Skin epidermis (tissue), 12 donors: ENCODE results near the gene HERC2.

Source experiments
- H3K27ac ChIP-seq, 21 experiments: fragments of 200-600 bp; sonication (generic) in 11 of 21; one replicate each; pipeline ENCODE4 v1.5.0; 2020; ENCODE audit warnings: mild to moderate bottlenecking in 3 of 21, inconsistent platforms in 2 of 21, moderate library complexity in 2 of 21
- H3K4me3 ChIP-seq, 7 experiments: fragments of 200-600 bp; sonication (generic) in 2 of 7; one replicate each; pipeline ENCODE4 v1.5.0; 2020; ENCODE audit warnings: inconsistent platforms in 2 of 7, mild to moderate bottlenecking in 2 of 7, moderate library complexity in 1 of 7

HERC2 gene

DNA sequence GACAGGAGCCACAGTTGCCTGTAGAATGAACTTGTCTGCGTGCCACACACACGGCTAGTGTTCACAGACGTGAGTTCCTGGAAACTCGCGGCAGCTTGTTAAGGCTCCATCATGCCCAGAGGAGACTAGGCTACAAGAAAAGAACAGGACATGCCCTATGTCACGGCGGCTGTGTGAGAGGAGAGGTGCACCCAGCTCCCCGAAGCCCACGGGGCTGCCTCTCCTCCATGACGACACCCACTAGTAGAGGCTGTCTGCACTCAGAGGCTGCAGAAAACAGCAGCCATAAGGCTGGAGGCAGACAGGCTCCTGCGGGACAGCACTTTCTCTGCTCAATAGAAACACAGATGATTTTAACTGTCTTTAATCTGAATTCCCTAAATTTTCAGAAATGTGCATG, 203.9 kb downstream of the HERC2 start:
- Histone ChIP-seq H3K27ac (no peak overlapping the region), H3K4me3 (no peak overlapping the region)

DNA sequence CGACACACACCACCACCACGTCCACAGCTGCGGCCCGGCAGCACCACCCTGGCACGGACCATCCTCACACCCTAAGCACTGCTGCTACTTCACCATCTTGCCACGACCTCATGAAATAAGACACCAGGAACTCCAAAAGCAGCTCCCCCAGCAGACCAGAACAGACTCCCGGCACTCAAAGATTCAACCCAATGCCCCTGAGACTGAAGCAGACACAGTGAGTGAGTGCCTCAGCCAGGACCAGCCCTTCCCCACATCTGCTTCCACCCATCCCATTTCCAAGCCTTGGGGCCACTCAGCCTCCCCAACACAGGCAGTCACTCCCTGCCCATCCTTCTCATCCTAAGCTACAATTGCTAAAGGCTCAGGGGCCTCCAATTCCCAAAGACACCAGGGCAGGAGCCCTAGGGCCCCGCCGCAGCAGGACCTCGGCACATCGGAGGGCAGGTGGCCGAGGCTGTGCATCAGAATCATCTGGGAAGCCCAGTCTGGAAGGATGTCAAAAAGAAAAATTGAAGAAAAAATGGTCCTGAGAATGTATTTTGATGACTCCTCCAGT, 204.5 kb downstream of the HERC2 start:
- Histone ChIP-seq H3K4me3 (no peak overlapping the region), H3K27ac (no peak overlapping the region)

- Histone ChIP-seq H3K27ac (no peak overlapping the region), H3K4me3 (no peak overlapping the region)
Observed at GRCh38 chr15:28116521-28117431, 205.2 kb downstream of the HERC2 start.

GRCh38 chr15:28115871-28116270, 206.1 kb downstream of the HERC2 start:
- Histone ChIP-seq H3K27ac (no peak overlapping the region), H3K4me3 (no peak overlapping the region)

DNA sequence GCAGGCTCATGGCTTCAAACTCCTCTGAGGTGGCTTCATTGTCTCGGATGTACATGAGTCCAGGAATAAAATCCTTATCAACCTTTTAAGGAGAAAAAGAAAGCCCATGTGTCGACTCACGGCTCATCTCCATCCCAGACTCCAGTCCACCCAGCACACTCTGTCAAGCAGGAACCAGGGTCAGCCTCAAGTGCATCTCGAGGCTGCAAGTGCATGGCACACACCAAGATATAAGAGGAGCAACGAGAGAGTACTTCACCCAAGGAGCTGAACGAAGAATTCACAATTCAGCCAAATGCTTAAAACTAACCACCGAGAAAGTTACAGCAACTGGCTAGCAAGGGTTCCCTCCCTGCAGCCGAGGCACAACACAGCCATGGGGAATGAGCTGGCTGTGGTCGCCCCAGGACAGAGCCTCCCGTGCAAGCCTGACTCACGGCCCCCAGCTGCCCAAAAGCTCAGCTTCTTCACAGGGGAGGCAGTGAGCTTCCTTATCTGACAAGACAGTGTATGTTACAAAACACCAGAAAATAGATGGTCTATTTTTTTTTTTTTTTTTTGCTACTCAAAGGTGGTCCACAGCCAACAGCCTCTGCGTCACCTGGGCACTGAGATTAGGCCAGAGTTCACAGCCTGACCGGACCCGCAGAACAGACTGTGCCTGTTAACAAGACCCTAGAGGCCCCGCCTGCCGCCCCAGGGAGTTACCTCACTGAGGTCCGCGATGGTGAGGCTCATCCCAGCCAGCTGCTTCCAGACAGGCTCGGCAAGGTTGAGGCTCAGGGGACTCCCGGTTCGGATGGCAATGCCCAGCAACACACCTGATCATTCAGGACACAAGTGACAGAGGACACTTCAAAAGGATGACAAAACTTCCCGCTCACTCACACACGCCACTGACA, 207.0 kb downstream of the HERC2 start:
- H3K27ac ChIP-seq = no peak overlapping the region

DNA sequence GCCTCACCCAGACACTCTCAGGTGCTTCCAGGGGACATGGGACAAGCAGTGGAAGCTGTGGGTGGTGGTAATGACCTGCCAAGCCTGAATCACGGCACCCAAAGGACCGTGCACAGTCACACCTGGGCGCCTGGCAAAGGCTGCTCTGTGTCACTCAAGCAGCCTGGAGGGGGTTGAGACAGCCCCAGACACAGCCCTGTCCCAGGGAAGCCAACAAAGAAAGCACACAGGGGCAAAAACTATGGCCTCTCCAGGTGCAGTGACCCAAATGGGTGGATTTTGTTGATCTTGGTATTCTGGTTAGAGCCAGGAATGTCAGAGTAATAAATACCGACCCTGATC, 207.9 kb downstream of the HERC2 start:
- Histone ChIP-seq H3K27ac (no peak overlapping the region), H3K4me3 (no peak overlapping the region)

More for the DNA sequence above, 207.0 kb downstream of the HERC2 start:
- H3K4me3 ChIP-seq = no peak overlapping the region

DNA sequence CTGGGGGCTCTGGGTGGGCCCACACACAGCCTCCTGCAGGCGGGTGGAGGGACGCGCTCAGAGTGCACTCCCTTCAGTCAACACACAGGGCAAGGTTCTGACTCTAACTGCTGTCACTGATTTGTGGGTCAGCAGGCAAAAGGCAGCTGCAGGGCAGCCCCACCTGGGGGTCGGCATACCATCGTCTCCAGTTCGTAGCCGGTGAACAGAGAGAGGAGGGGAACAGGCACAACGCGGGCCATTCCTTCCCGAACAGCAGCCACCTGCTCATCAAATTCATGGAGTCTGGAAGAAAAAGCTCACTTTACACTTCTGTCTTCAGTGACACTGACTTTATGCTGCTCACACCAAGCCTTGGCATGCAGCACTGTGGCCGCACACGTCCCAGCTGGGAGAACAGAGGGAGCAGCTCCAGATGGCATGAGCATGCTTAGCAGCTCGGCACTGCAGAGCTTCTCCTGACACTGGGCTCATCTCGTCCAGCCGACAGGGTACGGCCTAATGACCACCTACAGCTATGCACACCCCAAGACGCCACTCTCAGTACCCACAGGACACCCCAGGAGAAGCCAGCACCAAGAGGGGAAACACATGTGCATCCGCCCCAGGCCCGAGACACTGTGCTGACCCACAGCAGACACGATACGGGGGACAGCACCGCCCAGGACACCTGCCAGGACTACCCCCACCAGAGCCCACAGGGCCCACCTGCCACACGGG, 208.4 kb downstream of the HERC2 start:
- no peak overlapping the region for H3K27ac ChIP-seq
- H3K4me3 ChIP-seq = no peak overlapping the region

DNA sequence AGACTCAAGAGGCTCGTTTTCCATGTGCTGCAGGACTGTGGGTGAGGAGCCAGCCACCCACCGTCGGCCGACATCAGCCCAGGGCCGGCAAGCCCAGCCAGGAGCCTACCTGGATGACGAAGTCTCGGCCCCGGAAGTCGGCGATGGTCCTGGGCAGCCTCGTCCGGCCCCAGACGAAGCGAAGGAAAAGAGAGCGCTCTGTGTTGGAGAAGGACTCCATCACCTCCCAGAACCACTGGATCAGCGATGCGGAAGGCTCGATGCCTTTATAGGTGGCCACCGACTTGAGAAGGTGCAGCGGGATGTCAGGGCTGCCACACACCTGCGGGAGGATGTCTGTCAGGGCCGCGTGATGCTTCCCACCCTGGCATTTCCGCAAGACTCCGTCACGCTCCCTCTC, 209.0 kb downstream of the HERC2 start:
- no peak overlapping the region for H3K27ac ChIP-seq
- no peak overlapping the region for H3K4me3 ChIP-seq

DNA sequence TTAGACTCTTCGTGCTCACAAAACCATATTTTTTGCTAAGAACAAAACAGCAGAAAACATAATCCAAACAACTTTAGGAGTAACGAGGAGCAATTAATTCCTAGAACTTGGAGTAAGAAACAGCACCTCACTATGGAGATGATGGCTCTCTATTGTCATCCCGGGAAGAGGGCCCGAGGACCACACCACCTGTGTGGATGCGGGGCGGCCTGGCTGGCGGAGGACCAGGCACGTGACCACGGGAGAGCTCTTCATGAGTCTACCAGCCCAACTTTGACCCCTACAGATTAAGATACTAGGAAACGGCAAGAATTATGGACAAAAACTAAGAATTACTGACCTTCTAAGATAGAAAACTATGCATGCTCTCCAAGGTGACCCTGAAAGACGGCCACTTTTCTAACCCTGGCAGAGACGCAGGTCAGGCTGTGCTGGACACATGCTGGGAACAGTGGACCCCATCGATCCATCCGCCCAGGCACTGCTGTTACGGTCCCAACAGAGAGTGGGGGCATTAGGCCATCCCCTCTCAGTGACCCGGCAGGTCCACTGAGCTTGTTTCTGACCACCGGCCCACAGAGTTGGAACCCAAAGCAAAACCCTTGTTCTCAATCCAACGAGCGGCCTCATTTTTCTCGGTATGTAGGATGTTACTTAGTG, 209.7 kb downstream of the HERC2 start:
- Histone ChIP-seq H3K27ac (no peak overlapping the region), H3K4me3 (no peak overlapping the region)

DNA sequence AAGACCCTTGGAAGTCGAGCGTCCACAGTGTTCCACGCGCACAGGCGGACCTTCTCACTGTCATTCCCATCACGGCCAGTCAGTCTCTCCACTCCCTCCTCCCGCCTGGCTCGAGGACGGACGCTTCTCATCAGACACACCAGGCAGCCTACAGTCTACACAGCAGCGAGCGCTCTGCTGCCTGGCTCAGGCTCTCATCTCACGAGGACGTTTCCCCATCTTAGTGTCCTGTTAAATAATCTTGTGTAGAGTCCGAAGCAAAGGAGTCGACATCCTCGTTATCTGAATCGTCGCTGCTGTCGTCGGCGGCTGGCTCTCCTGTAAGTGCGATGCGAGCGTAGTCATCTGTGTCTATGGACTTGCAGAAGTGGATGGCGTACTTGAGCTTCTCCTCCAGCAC, 210.4 kb downstream of the HERC2 start:
- Histone ChIP-seq H3K27ac (no peak overlapping the region), H3K4me3 (no peak overlapping the region)

- Histone ChIP-seq H3K27ac (peak overlapping the region in 1 of 21 experiments; percentile 11), H3K4me3 (no peak overlapping the region)
Observed at GRCh38 chr15:28110481-28110881, 211.5 kb downstream of the HERC2 start.

DNA sequence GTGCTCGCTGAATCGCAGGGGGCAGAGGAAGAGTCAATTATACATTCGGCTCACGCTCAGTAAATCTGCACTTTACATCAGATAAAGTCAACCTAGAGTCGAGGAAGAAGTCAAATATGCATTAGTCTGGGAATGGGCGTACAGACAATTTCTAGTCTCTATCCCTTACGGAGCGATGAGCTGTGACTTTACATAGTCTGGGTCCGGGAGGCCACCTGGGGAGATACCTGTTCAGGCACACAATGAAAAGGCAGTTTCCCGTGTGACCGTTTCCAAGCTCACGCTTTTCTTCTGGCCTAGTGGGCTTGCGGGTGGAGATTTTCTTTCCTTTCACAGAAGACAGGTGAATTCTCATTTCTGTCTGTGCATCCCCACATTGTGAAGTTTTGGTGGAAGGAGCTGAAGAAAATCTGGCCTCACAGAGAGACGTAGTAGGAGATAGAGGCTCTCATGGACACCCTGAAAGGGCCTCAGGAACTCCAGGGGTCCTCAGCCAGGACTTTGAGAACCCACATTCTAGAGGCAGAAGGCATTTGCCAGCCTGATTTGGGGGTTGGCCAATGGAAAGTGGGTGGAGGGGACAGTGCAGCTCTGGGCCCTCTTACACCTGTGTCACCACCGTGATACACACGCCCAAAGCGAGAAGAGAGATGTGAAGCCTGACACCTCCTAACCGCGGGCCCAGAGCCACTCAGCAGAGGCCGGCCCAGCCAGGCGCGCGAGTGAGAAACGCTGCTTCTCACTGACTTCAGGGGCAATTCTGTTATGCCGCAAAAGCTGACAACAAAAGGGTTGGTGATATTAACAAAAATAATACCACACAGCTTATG, 212.1 kb downstream of the HERC2 start:
- H3K27ac ChIP-seq = peak overlapping the region in 1 of 21 experiments; percentile 11
- H3K4me3 ChIP-seq = no peak overlapping the region

GRCh38 chr15:28107904-28108275, 214.1 kb downstream of the HERC2 start:
- Histone ChIP-seq H3K27ac (peak overlapping the region in 1 of 21 experiments; percentile 1), H3K4me3 (peak overlapping the region in 1 of 7 experiments; percentile 40)

DNA sequence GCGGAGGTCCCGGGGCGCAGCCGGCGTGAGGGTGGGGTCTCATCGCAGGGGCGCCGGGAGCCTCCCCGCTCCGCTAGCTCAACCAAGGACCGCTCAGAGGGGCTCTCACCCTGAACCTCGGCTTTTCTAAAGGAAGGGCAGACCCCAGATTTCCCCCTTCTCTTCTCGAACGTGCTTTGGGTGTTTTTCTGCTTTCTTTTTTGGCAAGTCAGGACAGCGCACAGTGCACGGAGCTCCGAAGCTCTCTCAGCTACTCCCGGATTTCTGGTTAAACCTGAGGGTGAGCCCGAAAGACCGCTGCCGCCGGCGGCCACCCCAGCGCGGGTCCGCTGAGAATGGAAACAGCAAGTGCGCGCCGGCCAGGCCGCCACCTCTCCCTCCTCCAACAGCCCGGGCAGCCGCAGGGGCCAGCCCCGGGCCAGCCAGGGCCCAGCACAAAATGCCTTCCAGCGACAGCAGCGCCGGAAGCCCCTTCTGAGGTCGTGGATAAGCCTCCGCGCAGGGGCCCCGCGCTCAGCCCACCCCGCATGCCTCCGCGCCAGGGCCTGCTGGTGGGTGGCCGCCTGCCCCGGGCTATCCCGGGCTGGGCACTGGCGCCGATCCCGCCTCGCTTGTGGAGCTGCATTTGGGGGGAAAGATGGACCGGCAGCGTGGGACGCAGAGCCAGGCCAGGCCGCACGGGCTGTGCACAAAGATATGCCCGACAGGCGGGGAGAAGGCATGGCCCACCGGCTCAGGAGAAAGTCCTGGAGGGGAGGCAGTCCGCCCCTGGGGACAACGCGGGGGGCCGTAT, 214.7 kb downstream of the HERC2 start:
- peak overlapping the region in 4 of 21 experiments; percentile 1 to 38 (median 8) for H3K27ac ChIP-seq
- H3K4me3 ChIP-seq = peak overlapping the region; percentile 31 to 54 (median 37)

DNA sequence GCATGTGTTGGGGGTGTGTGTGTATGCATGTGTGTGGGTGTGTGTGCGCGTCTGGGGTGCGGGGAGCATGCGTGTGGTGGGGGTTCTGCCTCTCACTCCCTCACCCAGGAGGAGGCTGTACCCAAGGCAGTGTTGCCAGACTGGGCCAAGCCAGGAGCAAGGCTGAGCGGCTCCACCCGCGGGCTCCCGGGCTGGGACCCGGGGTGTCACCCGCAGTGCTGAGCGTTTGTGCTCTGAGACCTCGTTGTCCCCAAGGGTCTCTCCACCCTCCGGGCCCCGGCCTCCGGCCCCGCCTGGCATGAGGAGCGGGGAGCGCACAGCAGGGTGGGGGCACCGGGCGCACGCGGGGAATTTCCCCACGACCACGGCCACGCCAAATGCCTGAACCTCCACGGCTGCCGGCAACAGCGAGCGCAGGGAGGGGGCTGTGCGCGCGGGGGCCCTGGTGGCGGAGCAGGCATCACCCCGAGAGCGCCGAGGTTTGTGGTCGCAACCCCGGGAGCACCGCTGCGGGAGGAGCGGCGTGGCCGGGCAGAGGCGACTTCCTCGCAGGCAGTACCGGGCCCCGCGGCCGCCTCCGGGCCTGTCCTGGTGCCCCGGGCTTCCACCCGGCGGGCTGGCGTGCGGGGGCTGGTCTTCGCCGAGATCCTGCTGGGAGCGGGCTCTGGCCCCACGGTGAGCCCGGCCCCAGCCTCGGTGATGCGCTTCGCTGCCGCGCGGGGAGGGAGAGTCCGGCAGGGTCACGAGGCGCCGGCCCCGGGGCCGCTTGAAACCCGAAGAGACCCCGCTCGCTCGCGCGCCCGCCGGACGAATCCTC, 215.5 kb downstream of the HERC2 start:
- H3K4me3 ChIP-seq = peak overlapping the region; percentile 31 to 54 (median 37)
- H3K27ac ChIP-seq = peak overlapping the region in 3 of 21 experiments; percentile 1 to 38 (median 15)

- Histone ChIP-seq H3K27ac (no peak overlapping the region), H3K4me3 (no peak overlapping the region)
Observed at GRCh38 chr15:28105793-28106192, 216.2 kb downstream of the HERC2 start.
